NCI-H2196 (cell line): ENCODE results near the gene CIAO3.
"Not testable (repeated sequence)": the region's sequence is repeated elsewhere in the genome, so short reads cannot be mapped to it uniquely, and the experiment has no call there.

Source experiments
- DNase-seq: peaks from one replicate; lab custom pipeline; 2025; ENCODE audit not compliant: unreplicated experiment; lab: John Stamatoyannopoulos, UW

The CIAO3 gene

DNA sequence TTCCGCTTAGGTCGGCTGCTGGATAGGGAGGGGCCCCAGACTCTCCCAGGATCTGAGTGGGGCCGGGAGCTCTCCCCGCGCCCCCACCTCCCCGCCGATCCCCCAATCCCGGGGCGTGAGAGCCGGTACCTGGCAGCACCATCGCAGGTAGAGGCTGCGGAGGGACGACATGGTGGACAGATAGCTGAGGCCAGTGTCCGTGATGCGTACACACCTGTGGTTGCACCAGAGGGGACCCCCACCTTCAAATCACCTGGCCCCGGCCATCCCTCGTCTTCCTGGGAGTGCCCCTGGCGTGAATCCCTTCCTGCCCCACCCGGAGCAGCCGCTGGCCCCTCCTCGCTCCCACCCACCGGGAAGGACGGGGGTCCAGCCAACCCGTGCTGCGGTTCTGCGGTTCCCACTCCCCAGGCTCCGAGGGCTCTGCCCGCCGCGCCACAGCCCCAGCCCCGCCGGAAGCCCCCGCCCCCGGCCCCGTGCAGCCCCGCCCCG, 45.9 kb downstream of the CIAO3 start:
- DNase-seq = no peak

DNA sequence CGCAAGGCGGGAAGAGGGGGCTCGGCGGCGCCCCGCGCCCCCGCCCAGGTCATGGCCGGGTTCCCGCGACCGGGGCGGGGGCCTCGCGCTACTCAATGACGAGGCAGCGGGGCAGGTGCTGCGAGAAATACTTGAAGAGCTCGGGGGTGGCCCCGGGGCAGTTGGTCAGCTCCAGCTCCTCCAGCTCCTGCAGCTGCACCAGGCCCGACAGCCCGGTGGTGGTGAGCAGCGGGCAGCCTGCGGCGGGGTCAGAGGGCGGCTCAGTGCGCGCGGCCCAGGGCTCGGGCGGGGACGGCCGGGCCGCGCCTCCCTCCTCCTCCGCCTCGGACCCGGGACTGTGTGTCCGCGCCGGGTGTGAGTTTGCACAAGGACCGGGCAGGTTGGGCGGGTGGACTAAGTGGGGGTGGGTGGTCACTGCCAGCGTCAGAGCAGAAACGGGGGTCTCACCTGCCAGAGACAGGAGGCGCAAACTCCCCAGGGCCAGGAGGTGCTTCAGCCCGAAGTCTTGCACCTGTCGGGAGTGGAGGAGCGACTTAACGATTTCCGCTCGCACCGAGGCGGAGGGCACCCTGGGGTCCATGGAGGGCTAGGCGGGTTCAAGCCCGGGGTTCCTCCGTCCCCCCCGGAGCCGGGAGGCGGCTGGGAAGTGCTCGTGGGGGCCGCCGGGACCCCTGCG, 46.5 kb downstream of the CIAO3 start:
- no peak for DNase-seq

DNA sequence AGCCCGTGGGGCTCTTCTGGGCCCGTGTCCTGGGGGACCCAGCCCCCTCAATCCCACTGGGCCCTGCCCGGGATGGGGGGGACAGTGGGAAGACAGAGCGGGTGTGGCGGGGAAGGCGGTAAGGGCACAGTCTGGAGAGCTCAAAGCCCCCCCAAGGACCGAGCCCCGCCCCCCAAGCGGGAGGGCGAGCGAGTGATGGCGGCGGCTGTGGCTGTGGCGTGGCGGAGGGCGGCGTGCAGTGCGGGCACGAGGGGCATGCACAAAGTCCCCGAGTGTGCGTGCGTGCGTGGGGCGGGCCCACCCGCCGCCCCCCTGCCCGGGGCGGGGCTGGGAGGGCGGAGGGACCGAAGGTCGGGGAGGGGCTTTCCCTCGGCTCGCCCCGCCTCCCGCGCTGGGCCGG, 47.0 kb downstream of the CIAO3 start:
- no peak for DNase-seq

DNA sequence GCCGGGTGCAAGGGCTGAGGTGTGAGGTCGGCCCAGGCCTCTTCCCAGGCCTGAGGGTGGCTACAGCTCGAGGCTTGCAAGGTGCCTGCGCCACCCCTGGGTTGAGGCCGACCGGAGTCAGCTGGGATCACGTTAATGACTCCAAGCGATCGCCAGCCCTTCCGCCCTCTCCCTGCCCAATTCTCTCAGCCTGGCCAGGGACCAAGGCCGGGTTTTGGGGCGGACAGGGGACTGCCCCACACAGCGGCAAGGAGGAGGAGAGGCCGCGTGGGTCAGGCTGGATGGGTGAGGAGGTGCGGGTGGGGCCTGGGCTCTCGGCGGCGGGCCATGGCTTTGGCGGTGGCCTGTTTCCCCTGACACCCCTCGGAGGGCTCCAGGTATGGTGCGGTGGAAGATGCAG, 47.4 kb downstream of the CIAO3 start:
- no peak for DNase-seq

DNA sequence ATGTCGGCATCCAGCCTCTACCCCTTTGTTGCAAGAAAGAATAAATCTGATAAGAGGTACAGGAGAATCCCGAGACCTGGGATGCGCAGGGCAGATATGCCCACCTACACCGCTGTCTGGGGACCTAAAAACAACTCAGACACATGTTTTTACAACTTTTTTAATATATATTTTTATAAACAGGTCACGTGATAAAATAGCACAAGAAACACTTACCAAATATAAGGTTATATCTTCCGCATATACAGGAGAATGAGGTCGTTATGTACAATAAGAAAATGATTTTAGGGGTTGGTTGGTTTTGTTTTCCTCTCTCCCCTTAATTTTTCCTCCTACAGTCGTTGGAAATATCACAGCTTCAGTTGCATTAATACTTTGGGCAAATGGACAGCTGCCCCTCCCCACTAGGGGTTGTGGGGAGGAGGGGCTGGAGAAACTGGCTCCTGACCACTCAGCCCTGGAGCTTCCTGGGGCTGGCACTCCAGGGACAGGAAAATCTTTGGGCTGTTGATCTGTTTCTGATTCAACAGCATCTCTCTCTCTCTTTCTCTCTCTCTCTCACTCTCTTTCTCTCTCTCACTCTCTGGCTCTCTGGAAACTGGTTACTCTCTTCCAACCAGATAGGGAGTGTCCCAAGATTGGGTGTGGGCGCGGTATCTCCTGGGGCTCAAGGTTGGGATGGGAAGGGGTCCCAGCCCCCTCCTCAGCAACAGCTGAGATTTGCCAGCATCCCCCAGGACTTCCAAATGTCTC, 48.3 kb downstream of the CIAO3 start:
- DNase-seq = no peak

DNA sequence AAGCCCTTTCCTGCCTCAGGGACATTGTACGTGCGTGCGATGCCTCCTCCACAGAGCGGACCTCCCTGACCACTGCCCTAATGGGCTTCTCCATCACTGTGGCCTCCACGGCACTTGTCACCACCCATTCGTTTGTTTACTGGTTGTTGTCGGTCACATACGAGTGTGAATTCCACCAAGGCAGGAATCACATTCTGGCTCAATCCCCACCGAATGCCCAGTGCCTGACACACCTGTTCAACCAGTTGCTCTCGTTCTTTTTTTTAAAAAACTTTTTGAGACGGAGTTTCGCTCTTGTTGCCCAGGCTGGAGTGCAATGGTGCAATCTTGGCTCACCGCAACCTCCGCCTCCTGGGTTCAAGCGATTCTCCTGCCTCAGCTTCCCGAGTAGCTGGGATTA, 49.6 kb downstream of the CIAO3 start:
- not testable (repeated sequence) for DNase-seq

DNA sequence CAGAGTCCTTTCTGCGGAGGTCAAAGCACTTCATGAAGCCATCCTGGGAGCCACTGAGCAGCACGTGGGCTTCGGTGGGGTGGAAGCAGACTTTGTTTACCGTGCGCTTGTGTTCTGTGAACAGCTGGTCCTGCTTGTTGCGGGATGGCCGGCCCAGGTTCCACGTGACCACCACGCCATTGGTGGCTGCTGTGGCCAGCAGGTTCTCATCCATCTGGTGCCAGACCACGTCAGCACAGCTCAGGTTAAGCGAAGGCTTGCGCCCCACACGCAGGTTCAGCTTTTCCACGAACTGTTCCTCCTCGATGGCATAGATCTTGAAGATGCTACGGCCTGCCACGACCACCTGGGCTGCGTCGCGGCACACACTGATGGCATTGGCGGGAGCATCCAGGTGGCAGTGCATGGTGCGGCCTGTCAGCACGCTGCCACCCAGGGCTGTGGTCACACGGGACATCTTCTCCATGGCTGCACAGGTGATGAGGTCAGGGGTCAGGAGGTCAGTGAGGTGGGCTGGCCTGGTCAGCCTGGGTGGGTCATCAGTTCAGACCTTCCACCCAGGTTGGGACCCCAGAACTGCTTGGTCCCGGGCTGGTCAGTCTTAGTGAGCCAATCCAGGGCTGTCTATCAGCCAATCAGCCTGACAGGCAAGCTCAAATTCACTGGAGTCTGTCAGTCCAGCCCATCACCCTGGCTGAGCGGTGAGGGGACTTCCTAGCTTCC, 51.5 kb downstream of the CIAO3 start:
- no peak for DNase-seq

DNA sequence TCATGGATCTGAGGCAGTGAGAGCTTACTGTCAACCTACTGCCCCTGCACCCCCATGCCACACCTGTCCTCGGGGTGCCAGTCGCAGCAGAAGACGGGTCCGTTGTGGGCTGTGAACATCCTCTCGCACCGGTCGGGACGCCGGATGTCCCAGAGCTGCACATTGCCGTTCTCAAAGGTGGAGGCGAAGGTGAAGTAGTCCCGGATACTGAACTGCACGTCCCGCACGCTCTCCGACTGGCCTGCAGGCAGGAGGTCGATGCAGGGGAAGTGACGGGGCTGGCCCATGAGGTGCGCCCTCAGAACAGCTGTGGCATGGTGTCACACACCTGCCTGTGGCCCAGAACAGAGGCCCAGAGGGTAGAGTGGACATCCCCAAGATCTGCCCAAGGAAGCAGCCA, 53.3 kb downstream of the CIAO3 start:
- no peak for DNase-seq

DNA sequence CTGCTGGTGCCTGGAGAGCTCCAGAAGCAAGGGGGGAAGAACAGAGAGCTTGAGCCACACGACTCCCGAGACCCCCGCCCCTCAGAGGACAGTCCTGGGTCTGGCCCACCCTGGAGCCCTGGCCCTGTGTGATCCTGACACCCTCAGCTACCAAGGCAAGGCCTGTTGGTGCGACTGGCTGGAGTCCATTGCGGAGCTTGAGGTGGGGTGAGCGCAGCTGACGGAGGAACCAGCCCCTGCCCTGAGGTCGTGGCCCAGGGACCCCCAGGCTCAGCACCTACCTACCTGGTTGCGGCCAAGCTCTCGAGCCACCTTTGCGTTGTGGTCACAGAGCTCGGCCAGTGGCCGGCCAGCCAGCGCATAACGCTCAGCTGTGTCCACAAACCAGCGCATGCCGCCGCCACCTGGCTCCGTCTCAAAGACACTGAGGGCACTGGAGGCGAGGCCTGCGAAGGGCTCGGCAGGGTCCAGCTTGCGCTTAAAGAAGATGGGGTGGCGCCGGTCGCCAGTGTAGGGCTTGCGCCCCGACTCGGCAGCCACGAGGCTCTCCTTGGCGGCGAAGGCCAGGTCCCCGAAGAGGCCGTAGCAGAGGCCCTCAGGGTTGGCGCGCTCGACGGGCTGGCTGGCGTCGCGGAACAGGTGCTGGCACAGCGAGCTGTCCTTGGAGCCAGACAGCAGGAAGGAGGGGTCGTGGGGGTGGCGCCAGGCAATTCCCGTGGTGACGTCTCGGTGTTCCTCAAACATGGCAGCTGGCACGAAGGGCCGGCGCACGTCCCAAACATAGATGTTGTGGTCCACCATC, 54.1 kb downstream of the CIAO3 start:
- DNase-seq = no peak

DNA sequence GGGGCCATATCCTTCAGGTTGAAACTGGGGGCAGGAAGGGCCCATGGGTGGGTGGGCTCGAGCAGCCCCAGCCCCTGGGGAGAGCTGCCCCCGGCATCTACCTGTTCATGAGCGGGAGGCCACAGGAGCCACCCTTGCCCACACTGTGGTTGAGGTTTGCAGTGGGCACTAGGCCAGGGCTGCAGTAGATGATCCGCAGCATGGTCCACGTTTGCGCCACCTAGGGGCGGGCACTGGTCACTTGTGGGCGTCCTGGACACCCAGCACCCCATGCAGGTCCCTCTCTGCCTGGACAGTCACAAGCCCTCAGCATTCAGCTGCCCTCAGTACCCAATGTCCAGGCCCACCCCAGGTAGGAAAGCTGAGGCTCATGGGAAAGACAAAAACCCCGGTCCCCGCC, 54.8 kb downstream of the CIAO3 start:
- DNase-seq = peak; percentile 80

DNA sequence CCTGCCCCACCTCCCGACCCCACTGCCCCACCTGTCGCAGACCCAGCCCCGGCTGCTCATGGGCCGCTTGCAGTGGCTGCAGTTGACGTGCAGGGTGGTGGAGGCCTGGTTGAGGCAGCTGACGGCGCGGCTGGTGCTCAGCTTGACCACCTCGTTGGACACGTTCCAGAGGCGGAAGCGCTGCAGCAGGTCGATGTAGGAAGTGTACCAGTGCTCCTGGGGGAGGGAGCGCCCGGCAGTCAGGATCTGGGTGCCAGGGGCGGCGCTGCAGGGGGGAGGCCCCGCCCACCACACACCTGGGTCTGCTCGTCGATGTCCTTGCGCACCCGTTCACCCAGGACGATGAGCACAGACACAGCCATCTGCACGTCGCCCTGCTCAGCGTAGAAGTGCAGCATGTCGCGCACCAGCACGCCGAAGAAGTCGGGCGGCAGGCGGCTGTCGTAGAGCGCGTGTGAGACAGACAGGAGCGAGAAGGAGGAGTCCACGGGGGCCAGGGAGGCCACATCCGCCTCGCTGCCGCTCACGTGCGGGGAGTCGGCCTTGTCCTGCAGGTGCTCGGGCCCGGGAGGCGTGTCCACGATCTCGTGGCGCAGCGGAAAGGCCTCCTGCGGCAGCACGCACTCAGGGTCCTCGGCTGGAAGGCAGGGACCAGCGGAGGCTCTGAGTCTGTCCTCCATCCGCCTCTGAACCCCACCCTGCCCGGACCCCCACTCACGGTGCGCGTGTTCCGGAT, 55.7 kb downstream of the CIAO3 start:
- peak; percentile 91 for DNase-seq

DNA sequence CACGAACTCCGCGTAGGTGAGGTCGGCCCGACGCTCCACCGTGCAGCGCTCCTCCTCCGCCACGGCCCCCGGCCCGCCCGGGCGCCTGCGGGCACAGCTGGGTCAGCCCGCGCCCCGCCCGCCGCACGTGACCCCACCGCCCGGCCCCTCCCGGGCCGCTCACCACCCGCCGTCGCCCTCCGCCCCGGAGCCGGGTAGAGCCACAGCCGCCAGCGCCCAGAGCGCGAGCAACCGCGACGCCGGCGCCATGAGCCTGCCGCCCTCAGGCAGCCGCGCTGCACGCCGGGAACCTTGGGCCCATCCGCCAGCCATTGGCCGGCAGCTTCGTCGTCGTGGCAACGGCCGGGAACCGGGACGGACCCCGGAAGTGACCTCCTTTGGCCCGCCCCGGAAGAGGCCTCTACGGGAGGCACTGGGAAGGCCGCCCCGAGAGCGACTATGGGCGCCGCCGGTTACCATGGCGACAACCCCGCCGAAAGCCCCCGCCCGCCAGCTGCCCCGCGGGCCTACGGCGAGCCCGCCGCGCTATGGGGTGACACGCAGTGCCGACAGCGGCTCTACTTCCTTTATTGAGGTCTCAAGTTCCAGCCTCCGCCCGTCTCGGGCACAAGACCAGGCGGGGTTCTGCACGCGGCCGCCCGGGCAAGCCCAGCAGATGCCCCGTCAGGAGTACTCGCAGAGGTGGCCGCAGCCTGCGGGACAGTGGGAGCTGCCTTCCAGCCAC, 56.6 kb downstream of the CIAO3 start, which contains the start of gene JMJD8:
TSS of gene JMJD8 (minus strand) at position 264 of the 724 bp plus-strand sequence. CDS start at position 249, 15 bp downstream.
- DNase-seq = peak; percentile 99

DNA sequence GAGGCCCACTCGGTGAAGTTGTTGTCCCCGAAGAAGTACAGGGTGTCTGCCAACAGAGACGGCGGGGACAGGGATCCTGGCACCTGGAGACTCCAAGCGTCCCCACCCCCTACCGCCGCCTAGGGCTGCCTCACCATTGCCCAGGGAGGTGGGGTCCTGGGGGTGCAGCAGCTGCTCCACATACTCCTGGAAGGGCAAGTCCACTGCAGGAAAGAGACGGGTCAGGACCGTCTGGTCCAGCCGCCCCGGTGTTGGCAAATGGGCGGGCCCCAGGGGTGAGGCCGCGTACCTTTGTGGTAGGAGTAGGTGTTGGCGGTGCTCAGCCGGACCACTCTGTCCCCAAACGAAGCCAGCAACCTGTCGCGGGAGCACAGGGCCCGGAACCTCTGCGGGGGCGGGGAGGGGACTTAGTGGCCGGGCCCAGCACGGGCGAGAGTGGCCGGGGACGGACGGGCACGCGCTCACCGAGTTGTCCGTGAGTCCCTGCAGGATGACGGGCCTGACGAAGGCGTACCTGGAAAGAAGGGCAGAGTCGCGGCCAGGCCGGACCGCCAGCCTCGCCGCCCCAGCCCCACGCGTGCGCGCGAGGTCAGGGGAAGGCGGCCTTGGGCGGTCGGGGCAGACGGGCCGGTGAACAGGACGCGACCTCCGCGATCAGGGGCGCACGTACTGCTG, 57.3 kb downstream of the CIAO3 start:
- DNase-seq = no peak

DNA sequence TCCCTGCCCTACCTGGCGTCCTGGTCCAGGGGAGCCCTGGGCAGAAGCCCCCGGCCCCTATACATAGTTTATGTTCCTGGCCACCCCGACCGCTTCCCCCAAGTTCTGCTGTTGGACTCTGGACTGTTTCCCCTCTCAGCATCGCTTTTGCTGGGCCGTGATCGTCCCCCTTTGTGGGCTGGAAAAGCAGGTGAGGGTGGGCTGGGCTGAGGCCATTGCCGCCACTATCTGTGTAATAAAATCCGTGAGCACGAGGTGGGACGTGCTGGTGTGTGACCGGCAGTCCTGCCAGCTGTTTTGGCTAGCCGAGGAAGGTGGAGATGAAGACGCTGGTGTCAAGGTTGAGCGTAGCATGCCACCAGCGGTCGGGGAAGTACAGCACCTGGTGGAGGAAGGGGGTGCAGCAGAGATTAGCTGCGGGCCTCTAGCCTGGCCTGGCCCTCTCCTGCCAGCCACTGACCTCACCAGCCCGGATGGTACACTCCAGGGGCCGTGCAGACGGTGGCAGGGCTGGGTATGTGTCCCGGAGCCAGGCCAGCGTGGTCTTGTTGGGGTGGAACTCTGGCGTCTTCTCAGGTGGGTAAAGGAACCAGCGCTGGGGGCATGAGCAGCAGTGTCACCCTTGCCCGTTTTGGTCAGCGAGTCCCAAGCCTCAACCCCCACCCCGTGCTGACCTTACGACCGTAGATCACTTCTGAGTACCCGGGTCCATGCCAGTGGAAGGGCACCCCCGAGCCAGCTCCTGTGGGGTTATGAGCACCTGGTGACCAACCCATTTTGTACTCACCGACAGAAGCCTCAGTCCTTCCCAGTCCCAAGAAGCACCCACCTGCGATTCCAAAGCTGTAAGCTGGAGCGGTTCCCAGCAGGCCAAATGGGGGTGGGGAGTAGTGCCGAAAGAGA, 58.1 kb downstream of the CIAO3 start:
- no peak for DNase-seq

DNA sequence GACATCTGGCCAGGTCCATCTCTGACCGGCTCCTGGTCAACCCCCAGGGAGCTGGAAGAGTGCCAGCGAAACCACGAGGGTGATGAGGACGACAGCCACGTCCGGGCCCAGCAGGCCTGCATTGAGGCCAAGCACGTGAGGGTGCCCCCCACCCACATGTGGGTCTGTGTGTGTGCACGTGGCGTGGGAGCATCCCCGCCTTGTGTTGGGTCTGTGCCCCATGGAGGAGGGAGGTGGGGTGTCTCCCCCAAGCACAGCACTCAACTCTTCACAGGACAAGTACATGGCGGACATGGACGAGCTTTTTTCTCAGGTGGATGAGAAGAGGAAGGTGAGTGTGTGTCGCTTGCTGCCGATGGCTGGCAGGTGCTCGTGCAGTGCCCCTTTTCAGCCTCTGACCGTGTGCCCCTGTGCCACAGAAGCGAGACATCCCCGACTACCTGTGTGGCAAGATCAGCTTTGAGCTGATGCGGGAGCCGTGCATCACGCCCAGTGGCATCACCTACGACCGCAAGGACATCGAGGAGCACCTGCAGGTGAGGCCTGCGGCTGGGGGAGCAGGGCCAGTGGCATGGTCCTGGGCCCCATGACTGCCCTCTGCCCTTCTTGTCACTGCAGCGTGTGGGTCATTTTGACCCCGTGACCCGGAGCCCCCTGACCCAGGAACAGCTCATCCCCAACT, 58.9 kb downstream of the CIAO3 start:
- no peak for DNase-seq

DNA sequence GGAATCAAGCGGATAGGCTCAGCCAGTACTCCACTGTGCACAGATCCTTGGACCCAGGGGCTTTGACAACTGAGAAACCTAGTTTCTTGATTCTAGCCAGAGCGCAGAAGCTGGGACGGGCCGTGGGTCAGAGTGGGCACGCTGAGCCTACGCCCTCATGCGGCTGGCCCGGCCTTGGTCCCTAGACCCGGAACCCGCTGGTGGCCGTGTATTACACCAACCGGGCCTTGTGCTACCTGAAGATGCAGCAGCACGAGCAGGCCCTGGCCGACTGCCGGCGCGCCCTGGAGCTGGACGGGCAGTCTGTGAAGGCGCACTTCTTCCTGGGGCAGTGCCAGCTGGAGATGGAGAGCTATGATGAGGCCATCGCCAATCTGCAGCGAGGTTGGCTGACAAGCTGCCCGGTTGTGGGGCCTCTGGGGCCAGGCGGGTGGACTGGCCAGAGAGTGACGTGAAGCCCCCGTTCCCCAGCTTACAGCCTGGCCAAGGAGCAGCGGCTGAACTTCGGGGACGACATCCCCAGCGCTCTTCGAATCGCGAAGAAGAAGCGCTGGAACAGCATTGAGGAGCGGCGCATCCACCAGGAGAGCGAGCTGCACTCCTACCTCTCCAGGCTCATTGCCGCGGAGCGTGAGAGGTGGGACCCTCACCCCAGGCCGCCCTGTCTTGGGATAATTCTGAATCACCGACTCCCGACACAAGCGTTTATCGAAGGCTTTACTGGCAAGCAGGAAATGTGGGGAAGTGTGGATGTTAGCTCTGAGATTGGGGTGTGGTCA, 59.6 kb downstream of the CIAO3 start:
- DNase-seq = peak; percentile 38

DNA sequence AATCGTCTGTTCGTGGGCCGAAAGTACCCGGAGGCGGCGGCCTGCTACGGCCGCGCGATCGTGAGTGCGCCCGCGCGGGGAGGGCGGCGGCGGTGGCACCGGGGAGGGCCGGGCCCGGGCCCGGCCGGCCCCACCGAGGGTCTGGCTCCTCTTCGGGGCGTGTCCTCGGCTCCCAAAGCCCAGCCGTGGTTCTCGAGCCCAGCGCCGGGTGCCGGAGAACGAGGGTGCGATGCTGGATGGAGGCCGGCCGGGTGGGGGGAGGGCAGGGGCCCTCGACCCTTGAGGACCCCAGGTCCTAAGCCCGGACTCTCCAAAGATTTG, 60.2 kb downstream of the CIAO3 start:
- DNase-seq = no peak
